ENCODE measurements around the gene MXD1.
"Not testable (repeated sequence)": the region's sequence is repeated elsewhere in the genome, so short reads cannot be mapped to it uniquely, and the experiment has no call there.

The MXD1 gene, protein sequence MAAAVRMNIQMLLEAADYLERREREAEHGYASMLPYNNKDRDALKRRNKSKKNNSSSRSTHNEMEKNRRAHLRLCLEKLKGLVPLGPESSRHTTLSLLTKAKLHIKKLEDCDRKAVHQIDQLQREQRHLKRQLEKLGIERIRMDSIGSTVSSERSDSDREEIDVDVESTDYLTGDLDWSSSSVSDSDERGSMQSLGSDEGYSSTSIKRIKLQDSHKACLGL

GRCh38 chr2:69914950-69915945, at the start of gene MXD1:
TSS of gene MXD1 (plus strand) at chr2:69915109. CDS start at chr2:69915331, 222 bp downstream.
- DNase-seq (ENCODE audit: low read depth in 2 of 2) = peak; percentile 99 to 100

DNA sequence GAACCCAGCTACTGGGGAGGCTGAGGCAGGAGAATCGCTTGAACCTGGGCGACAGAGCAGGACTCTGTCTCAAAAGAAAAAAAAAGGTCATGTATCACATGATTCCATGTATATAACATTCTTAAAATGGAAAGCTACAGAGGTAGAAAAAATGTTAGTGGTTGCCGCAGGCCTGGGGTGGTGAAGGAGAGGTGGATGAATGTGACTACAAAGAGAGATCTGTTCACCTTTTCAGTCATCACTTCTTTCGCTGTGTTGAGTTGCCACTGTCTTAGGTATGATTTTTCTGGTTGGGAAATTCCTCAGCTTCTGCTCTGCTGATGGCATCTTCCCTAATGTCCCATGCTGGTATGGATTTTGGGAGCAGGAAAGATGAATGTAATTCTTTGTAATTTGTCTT, 26.5 kb upstream of the MXD1 start:
- no peak for DNase-seq (ENCODE audit: low read depth in 2 of 2)

GRCh38 chr2:69889302-69889701, 25.6 kb upstream of the MXD1 start:
- no peak for DNase-seq (ENCODE audit: low read depth in 2 of 2)

- no peak for DNase-seq (ENCODE audit: low read depth in 2 of 2)
These were observed 24.0 kb upstream of the MXD1 start for GRCh38 chr2:69890881-69891280.

- DNase-seq (ENCODE audit: low read depth in 2 of 2) = not testable (repeated sequence)
These were observed 22.0 kb upstream of the MXD1 start for GRCh38 chr2:69892838-69893424.

GRCh38 chr2:69893684-69894551, 21.0 kb upstream of the MXD1 start, which contains the start of gene SNRNP27:
TSS of gene SNRNP27 (plus strand) at chr2:69893956. CDS start at chr2:69893985, 29 bp downstream.
- DNase-seq (ENCODE audit: low read depth in 2 of 2) = peak; percentile 75 to 78

GRCh38 chr2:69894737-69895136, 20.2 kb upstream of the MXD1 start:
- DNase-seq (ENCODE audit: low read depth in 2 of 2) = not testable (repeated sequence)

- DNase-seq (ENCODE audit: low read depth in 2 of 2) = no peak
These were observed 12.5 kb upstream of the MXD1 start for GRCh38 chr2:69902213-69902922.

GRCh38 chr2:69907216-69907615, 7.7 kb upstream of the MXD1 start:
- no peak for DNase-seq (ENCODE audit: low read depth in 2 of 2)

DNA sequence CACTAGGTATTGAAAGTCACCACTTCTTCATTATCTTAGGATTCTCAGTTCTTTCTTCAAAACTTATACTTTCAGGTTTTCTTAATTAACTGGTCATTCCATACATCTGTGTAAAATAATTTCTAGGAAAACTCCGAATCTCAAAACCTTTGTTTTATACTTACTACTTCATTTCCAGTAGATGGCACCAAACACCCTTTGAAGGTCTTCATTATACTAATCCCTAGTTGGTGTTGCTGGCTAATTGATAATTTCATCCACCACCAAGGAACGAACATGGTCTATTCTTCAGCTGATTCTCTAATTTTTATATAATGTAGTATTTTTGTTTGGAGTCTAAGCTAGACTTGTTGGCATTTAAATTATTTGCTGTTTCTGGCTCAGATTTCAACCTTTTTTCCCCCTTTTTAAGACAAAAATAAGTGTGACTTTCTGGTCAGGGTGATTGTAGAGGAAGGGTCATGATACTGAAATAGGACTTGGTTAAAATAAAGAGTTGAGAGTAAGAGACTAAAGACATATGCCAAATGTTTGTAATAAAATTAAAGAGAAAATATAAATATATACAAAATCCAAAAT, 2.8 kb upstream of the MXD1 start:
- no peak for DNase-seq (ENCODE audit: low read depth in 2 of 2)

DNA sequence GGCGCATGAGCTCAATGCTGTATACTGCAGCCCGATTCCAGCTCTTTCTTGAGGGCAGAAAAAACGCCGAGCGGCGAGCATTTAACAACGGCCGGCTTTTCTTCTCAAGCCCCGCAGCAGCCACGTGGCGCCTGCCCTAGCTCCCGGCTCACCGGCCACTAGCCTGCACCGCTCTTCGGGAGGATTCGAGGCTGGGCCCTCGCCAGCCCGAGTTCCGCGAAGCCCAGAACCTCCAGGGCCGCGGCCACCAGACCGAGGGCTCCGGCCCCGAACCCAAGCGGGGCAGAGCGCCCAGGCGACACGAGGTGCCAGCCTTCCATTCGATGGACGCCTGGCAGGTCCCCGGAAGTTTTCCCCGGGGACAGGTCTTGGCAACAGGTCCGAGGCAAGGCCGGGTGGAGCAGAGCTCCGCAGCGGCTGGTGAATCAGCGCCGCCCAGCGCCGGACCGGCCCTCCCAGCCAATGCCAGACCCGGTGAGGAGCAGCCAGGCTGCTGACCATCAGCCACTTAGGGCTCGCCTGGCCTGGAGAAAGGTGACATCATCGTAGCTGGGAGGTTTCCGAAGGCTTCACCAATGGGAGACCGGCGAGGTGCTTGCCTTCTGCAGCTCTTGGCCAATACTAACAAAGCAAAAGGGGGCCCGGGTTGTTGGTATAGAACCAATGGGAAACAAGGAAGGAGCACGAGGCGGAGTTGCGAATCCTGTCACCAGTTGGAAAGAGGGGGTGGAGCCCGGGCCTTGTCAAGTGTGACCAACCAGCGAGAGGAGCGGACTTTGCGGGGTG, 552 bp upstream of the MXD1 start:
- peak; percentile 18 to 23 for DNase-seq (ENCODE audit: low read depth in 2 of 2)

DNA sequence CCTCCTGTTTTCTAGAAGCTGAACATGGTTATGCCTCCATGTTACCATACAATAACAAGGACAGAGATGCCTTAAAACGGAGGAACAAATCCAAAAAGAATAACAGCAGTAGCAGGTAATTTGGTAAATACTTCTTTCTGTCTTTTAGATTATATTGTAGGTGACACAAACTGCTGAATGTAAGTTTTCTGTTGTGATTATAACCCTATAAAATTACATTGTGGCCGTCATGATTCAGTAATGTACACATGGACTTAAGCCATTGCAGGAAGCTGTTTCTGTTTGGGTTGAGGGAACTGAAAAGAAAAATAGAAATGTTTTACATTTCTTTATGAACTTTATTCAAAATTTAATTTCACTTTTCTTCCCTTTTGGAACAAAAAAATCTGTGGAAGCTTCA, 1.2 kb downstream of the MXD1 start:
- DNase-seq (ENCODE audit: low read depth in 2 of 2) = no peak

- DNase-seq (ENCODE audit: low read depth in 2 of 2) = no peak
These were observed 2.9 kb downstream of the MXD1 start for GRCh38 chr2:69917852-69918251.

DNA sequence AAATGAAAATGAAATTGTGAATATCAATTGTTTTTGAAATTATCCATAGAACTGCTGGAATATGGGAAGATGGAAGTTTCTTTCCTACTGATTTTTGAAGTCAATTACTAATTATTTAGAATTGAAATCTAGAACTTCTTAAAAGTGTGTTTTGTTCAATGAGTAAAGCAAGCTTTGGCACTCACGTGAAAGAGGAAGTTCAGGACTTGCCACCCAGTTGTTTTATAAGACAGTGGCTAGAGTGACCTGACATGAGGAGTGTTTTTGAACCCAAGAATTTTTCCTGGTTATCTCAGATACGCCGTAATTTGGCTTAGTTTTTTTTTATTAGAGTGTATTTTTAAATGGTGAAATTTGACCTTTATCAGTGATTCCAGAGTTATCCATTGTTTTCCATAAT, 3.5 kb downstream of the MXD1 start:
- no peak for DNase-seq (ENCODE audit: low read depth in 2 of 2)

DNA sequence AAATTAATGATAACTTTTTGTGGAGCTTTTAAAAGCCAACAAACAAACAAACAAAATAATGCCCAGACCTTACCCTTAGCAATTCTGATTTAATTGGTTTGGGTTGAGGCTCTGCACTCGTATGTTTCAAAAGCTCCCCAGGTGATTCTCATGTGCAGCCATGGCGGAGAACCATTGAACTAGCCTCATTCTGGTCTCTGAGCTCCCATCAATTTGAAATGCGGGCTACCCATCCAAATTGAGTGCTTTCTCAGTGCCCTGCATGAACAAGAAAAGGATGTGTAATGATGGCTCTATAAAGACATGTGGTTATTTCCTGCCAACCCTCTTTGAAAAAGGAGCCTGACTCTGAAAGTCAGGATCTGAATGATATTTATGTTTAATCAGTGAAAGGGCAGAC, 8.2 kb downstream of the MXD1 start:
- DNase-seq (ENCODE audit: low read depth in 2 of 2) = no peak

- no peak for DNase-seq (ENCODE audit: low read depth in 2 of 2)
These were observed 12.1 kb downstream of the MXD1 start for GRCh38 chr2:69926849-69927515.

GRCh38 chr2:69931832-69932595, 17.1 kb downstream of the MXD1 start:
- DNase-seq (ENCODE audit: low read depth in 2 of 2) = no peak

DNA sequence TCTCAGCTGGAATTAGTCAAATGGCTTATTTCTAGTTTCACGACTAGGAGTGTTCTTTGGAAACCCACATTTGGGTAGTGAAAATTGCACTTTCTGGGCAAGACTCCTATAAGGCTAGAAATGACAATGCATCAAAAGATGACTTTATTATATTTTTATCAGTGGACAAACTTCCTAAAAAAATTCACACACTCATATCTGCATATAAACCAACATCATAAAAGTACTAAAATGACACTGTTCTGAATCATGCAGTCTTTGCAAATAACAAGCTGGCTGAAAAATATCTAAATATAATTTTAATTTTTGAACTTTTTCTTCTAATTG, 17.6 kb downstream of the MXD1 start:
- no peak for DNase-seq (ENCODE audit: low read depth in 2 of 2)
